ENCODE measurements around the gene PRG3. TPM values are rescaled to one million over a fixed set of nuclear protein-coding genes. Genes with fewer than 3 reads are reported as not detected.

Gene PRG3
- total RNA-seq, 1 experiment from 2014 or later, result not detected

DNA sequence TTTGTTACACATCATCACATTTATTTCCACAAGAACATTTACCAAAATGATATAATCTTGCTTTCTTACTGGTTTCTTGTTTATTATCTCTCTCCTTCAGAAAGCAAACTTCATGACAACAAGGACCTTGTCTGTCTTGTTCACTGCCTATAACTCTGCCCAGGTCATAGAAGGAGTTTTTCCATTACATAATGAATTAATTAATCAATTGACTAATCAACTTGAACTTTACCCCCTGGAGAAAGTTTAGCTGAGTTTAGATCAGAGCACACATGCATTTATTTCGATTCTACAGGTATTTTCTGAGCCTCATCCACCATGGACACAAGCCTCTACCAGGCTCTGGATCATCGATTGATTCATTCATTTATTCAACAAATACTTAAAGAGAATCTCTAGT is 15.8 kb upstream of the PRG3 start:
- H4K20me1 ChIP-seq (ENCODE audit: insufficient read depth), result no peaks in the 10 kb centered on the region
- no peaks in the 10 kb centered on the region for H3K9me2 ChIP-seq (ENCODE audit: insufficient read depth)
- no peak for DNase-seq (ENCODE audit: low read depth, low spot score)
- H3K9me3 ChIP-seq (ENCODE audit: control insufficient read depth in 1 of 2, insufficient read depth in 1 of 2, low read depth in 1 of 2, low read length in 2 of 2), result no peaks in the 10 kb centered on the region
- H3K9ac ChIP-seq (ENCODE audit: low read length), result no peak overlapping the region
- TF ChIP-seq EZH2 (IDR thresholded peaks at IDR 0.05) (no peak), JUND (IDR thresholded peaks at IDR 0.05) (no peak), YY1 (IDR thresholded peaks at IDR 0.05; ENCODE audit: extremely low read depth, insufficient replicate concordance, low read depth, low read length) (no peak)
- TF ChIP-seq, protein P1, sequence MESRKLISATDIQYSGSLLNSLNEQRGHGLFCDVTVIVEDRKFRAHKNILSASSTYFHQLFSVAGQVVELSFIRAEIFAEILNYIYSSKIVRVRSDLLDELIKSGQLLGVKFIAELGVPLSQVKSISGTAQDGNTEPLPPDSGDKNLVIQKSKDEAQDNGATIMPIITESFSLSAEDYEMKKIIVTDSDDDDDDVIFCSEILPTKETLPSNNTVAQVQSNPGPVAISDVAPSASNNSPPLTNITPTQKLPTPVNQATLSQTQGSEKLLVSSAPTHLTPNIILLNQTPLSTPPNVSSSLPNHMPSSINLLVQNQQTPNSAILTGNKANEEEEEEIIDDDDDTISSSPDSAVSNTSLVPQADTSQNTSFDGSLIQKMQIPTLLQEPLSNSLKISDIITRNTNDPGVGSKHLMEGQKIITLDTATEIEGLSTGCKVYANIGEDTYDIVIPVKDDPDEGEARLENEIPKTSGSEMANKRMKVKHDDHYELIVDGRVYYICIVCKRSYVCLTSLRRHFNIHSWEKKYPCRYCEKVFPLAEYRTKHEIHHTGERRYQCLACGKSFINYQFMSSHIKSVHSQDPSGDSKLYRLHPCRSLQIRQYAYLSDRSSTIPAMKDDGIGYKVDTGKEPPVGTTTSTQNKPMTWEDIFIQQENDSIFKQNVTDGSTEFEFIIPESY (IDR thresholded peaks at IDR 0.05; ENCODE audit: extremely low read depth, insufficient replicate concordance, low read length), result no peak
- TF ChIP-seq, protein P2, sequence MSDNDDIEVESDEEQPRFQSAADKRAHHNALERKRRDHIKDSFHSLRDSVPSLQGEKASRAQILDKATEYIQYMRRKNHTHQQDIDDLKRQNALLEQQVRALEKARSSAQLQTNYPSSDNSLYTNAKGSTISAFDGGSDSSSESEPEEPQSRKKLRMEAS (IDR thresholded peaks at IDR 0.05), result no peak
- TF ChIP-seq, protein P3, sequence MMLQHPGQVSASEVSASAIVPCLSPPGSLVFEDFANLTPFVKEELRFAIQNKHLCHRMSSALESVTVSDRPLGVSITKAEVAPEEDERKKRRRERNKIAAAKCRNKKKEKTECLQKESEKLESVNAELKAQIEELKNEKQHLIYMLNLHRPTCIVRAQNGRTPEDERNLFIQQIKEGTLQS (IDR thresholded peaks at IDR 0.05), result no peak
- TF ChIP-seq, protein P4, sequence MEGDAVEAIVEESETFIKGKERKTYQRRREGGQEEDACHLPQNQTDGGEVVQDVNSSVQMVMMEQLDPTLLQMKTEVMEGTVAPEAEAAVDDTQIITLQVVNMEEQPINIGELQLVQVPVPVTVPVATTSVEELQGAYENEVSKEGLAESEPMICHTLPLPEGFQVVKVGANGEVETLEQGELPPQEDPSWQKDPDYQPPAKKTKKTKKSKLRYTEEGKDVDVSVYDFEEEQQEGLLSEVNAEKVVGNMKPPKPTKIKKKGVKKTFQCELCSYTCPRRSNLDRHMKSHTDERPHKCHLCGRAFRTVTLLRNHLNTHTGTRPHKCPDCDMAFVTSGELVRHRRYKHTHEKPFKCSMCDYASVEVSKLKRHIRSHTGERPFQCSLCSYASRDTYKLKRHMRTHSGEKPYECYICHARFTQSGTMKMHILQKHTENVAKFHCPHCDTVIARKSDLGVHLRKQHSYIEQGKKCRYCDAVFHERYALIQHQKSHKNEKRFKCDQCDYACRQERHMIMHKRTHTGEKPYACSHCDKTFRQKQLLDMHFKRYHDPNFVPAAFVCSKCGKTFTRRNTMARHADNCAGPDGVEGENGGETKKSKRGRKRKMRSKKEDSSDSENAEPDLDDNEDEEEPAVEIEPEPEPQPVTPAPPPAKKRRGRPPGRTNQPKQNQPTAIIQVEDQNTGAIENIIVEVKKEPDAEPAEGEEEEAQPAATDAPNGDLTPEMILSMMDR (IDR thresholded peaks at IDR 0.05 in 2 of 3, conservative IDR thresholded peaks at IDR 0.05 in 1 of 3; ENCODE audit: borderline replicate concordance in 1 of 3, insufficient read depth in 1 of 3, low read depth in 2 of 3, low read length in 2 of 3), result no peak
- H3K36me3 ChIP-seq (ENCODE audit: control insufficient read depth in 1 of 2, insufficient read depth in 2 of 2, low read length in 2 of 2), result no peaks in the 10 kb centered on the region
- H3K4me2 ChIP-seq (ENCODE audit: low read length), result no peak overlapping the region
- POLR2A ChIA-PET, result no interaction called here
- H2AFZ ChIP-seq (ENCODE audit: low read depth, low read length, poor library complexity, severe bottlenecking), result no peak overlapping the region
- H3K4me3 ChIP-seq (replicated peaks in 1 of 2; ENCODE audit: low read depth in 1 of 2, low read length in 2 of 2), result no peak overlapping the region
- peaks cover 9% of the 10 kb centered on the region; the same call in 1 of the 2 replicates for H3K27me3 ChIP-seq (ENCODE audit: insufficient read depth, low read length)
- H3K79me2 ChIP-seq (ENCODE audit: insufficient read depth, low read length), result no peaks in the 10 kb centered on the region
- CTCF ChIA-PET, result no interaction called here
- peaks cover 0 to 4% of the 10 kb centered on the region in 2 experiments; a peak in 1 of 4 replicates for H3K4me1 ChIP-seq (ENCODE audit: control insufficient read depth in 1 of 2, insufficient read depth in 2 of 2, low read length in 2 of 2)
- BruUV-seq (replicated peaks), result no TSS peak
- no peak overlapping the region for H3K27ac ChIP-seq (ENCODE audit: low read depth, low read length)
- RAD21 ChIA-PET (ENCODE audit: low non-redundant PET in 1 of 2, low total read pairs in 2 of 2, uncharacterized antibody in 2 of 2, unreplicated experiment in 2 of 2), result no interaction called here
- no peak for ATAC-seq
- intact Hi-C loops (cut with micrococcal nuclease), result no loop called here
